HG03280 (cell line): ENCODE data around the gene SEC14L5.
"Not testable (repeated sequence)": the region's sequence is repeated elsewhere in the genome, so short reads cannot be mapped to it uniquely, and the experiment has no call there.

Experiments used
- ATAC-seq: cut with Tn5 transposase; IDR thresholded peaks from one replicate; pipeline ENCODE4 v1.9.1; 2021; ENCODE audit warnings: mild to moderate bottlenecking, moderate library complexity; ENCODE audit not compliant: unreplicated experiment

SEC14L5 gene

GRCh38 chr16:4948903-4949766 is 9.0 kb upstream of the SEC14L5 start:
- ATAC-seq: no peak

- ATAC-seq: no peak
Observed at GRCh38 chr16:4949986-4950385, 8.1 kb upstream of the SEC14L5 start.

- not testable (repeated sequence) for ATAC-seq
Observed at GRCh38 chr16:4951583-4951982, 6.5 kb upstream of the SEC14L5 start.

- no peak for ATAC-seq
Observed at GRCh38 chr16:4954714-4955113, 3.4 kb upstream of the SEC14L5 start.

GRCh38 chr16:4957420-4957719 is 760 bp upstream of the SEC14L5 start:
- no peak for ATAC-seq

GRCh38 chr16:4958510-4959438 is 644 bp downstream of the SEC14L5 start:
- no peak for ATAC-seq

GRCh38 chr16:4960579-4960978 is 2.4 kb downstream of the SEC14L5 start:
- ATAC-seq: no peak

GRCh38 chr16:4962716-4963115 is 4.6 kb downstream of the SEC14L5 start:
- ATAC-seq: no peak

- ATAC-seq: not testable (repeated sequence)
Observed at GRCh38 chr16:4963527-4963926, 5.4 kb downstream of the SEC14L5 start.

- ATAC-seq: no peak
Observed at GRCh38 chr16:4966736-4967453, 8.8 kb downstream of the SEC14L5 start.

- not testable (repeated sequence) for ATAC-seq
Observed at GRCh38 chr16:4968278-4968677, 10.1 kb downstream of the SEC14L5 start.

GRCh38 chr16:4968879-4969483 is 10.9 kb downstream of the SEC14L5 start:
- ATAC-seq: no peak

GRCh38 chr16:4970010-4970409 is 11.9 kb downstream of the SEC14L5 start:
- no peak for ATAC-seq

GRCh38 chr16:4972938-4973587 is 14.9 kb downstream of the SEC14L5 start:
- no peak for ATAC-seq

GRCh38 chr16:4976079-4976478 is 17.9 kb downstream of the SEC14L5 start:
- peak; percentile 82 for ATAC-seq

- no peak for ATAC-seq
Observed at GRCh38 chr16:4976611-4977145, 18.5 kb downstream of the SEC14L5 start.

GRCh38 chr16:4979164-4979563 is 21.0 kb downstream of the SEC14L5 start:
- ATAC-seq: no peak

GRCh38 chr16:4979736-4980660 is 21.9 kb downstream of the SEC14L5 start:
- no peak for ATAC-seq

GRCh38 chr16:4980691-4981090 is 22.6 kb downstream of the SEC14L5 start:
- no peak for ATAC-seq
